Adrenal gland (tissue), 12 donors: ENCODE measurements around the gene NUP210L. TPM values are rescaled to one million over a fixed set of nuclear protein-coding genes. Genes with fewer than 3 reads are reported as not detected.
"Not testable (repeated sequence)": the region's sequence is repeated elsewhere in the genome, so short reads cannot be mapped to it uniquely, and the experiment has no call there.

ENCODE experiments used
- DNase-seq, 7 donors: peaks; one replicate each; pipeline ENCODE4 v3.0.0-alpha.2; 2019 to 2020
- H3K27ac ChIP-seq, 5 donors: fragments of 200-600 bp; sonication (generic) in 4 of 5; 1 replicate in 3 of 5; 2 replicates in 2 of 5; pipeline versions ENCODE4 v1.5.1 to v1.8.0; 2016 to 2020; ENCODE audit warnings: mild to moderate bottlenecking in 1 of 5
- H3K27me3 ChIP-seq: fragments of 200-600 bp; 2 replicates; pipeline ENCODE4 v1.8.0; 2021
- H3K36me3 ChIP-seq, 2 donors: fragments of 200-600 bp; replicated peaks in 1 of 2; 1 replicate in 1 of 2; 2 replicates in 1 of 2; pipeline versions ENCODE4 v1.5.1 to v1.8.0; 2018 to 2022
- H3K4me1 ChIP-seq, 2 donors: fragments of 200-600 bp; replicated peaks in 1 of 2; 1 replicate in 1 of 2; 2 replicates in 1 of 2; pipeline versions ENCODE4 v1.5.1 to v1.8.0; 2018 to 2021
- H3K4me3 ChIP-seq, 4 donors: fragments of 200-600 bp; sonication (generic) in 3 of 4; one replicate each; pipeline ENCODE4 v1.5.1; 2016 to 2018
- H3K9me3 ChIP-seq, 3 donors: fragments of 200-600 bp; sonication (generic) in 1 of 3; replicated peaks in 1 of 3; 1 replicate in 2 of 3; 2 replicates in 1 of 3; pipeline versions ENCODE4 v1.5.1 to v1.8.0; 2016 to 2021
- CTCF ChIP-seq, 6 experiments: fragments of 450-650 bp in 4 of 6; fragments of 200-600 bp in 2 of 6; sonication (generic) in 1 of 6; IDR thresholded peaks; 1 replicate in 5 of 6; 2 replicates in 1 of 6; pipeline versions ENCODE4 v1.5.1 to v1.8.0; 2016 to 2021; ENCODE audit warnings: antibody characterized with exemption in 6 of 6, mild to moderate bottlenecking in 2 of 6, moderate library complexity in 1 of 6
- POLR2A ChIP-seq, 2 donors: fragments of 450-650 bp; IDR thresholded peaks; one replicate each; pipeline ENCODE4 v1.6.1; 2017; ENCODE audit warnings: antibody characterized with exemption in 2 of 2, mild to moderate bottlenecking in 2 of 2, moderate library complexity in 1 of 2
- WGBS, 4 donors: extraction: QIAGEN DNeasy Blood & Tissue Kit in 2 of 4; methylation state at CpG; one replicate each; pipeline versions ENCODE4 v1.1.5 to v1.1.7; 2013 to 2017; 5-methylcytosine and 5-hydroxymethylcytosine counted together
- intact Hi-C, 2 donors: fragments of 100-400 bp; cut with DNase I; formaldehyde crosslinking; loops; one replicate each; pipeline versions ENCODE4 v1.14.1 to v1.15.0; 2022 to 2023
- polyA plus RNA-seq, 3 donors: library from polyadenylated mRNA; stranded (reverse); fragments of 200-250 nt in 2 of 3; fragments of 350-450 nt in 1 of 3; fragmentation: Illumina TruSeq in 1 of 3; extraction: RNeasy Lipid Tissue Mini Kit (QIAGEN cat#74804) in 1 of 3; gene quantifications; one replicate each; pipeline ENCODE4 v1.2.3, GENCODE V29; 2013 to 2014
- total RNA-seq, 9 donors: library from RNA; depleted of rRNA in 4 of 9; stranded (reverse); fragments of >200 nt in 4 of 9; fragments of 120-200 nt in 1 of 9; fragmentation: NEBNext Ultra II Directional in 1 of 9; extraction: Animal tissue kit (Norgen Biotek cat#: 25700) in 1 of 9; gene quantifications; one replicate each; pipeline versions ENCODE4 v1.1.0 to v1.2.4, GENCODE V29; 2013 to 2023
- donor health status: healthy with polysubstance abuse.
- donor health status: Bipolar disorder and iron deficiency.
- donor health status: DM: yes; HTN: yes; CAD: no.
- donor health status: DM: no; HTN: no; CAD: no.
- donor health status: DM: no; HTN: no; CAD: no.
- donor health status: DM: yes; HTN: yes; CAD: no.

NUP210L gene
- total and polyA plus RNA-seq, 12 donors, result 0.03 to 0.07 (median 0.06) TPM; not detected in 7

- H3K27ac ChIP-seq, result no peak overlapping the region
- no peak overlapping the region for H3K4me3 ChIP-seq
- no peaks in the 10 kb centered on the region for H3K9me3 ChIP-seq
- TF ChIP-seq CTCF (IDR thresholded peaks at IDR 0.05) (no peak), POLR2A (IDR thresholded peaks at IDR 0.05) (no peak)
- no peaks in the 10 kb centered on the region for H3K36me3 ChIP-seq
- no peaks in the 10 kb centered on the region for H3K27me3 ChIP-seq
- intact Hi-C loops, result loop anchor here in 1 of 2 donors (10.0 kb wide), 1 partner anchor 133 kb away; no protein-coding TSS in a partner anchor
- WGBS, 4 donors, result 55 to 62% (median 56%) methylated on average over 1 of the region's 1 CpG
- H3K4me1 ChIP-seq, result no peaks in the 10 kb centered on the region
- DNase-seq, result no peak
These were observed 142.7 kb downstream of the NUP210L start for GRCh38 chr1:154012129-154012528.

GRCh38 chr1:154006136-154006535 is 148.7 kb downstream of the NUP210L start:
- TF ChIP-seq POLR2A (IDR thresholded peaks at IDR 0.05), result no peak
- TF ChIP-seq CTCF (IDR thresholded peaks at IDR 0.05), result no peak
- WGBS, 4 donors, result 79 to 93% (median 92%) methylated on average over 3 of the region's 3 CpGs
- no peaks in the 10 kb centered on the region for H3K27me3 ChIP-seq
- no peaks in the 10 kb centered on the region for H3K9me3 ChIP-seq
- no peaks in the 10 kb centered on the region for H3K36me3 ChIP-seq
- no peak overlapping the region for H3K4me3 ChIP-seq
- no peak overlapping the region for H3K27ac ChIP-seq
- no peaks in the 10 kb centered on the region for H3K4me1 ChIP-seq
- no peak for DNase-seq
- intact Hi-C loops, result no loop called here

GRCh38 chr1:154000420-154000819 is 154.5 kb downstream of the NUP210L start:
- Histone ChIP-seq H3K36me3 (peaks cover 0 to 1% of the 10 kb centered on the region in 2 donors), H3K9me3 (no peaks in the 10 kb centered on the region), H3K4me1 (no peaks in the 10 kb centered on the region), H3K27ac (no peak overlapping the region), H3K27me3 (no peaks in the 10 kb centered on the region), H3K4me3 (no peak overlapping the region)
- TF ChIP-seq POLR2A (IDR thresholded peaks at IDR 0.05) (no peak), CTCF (IDR thresholded peaks at IDR 0.05) (no peak)
- intact Hi-C loops, result no loop called here
- WGBS, 4 donors, result 71 to 83% (median 75%) methylated on average over 4 of the region's 4 CpGs
- DNase-seq, result no peak

GRCh38 chr1:153996882-153997281 is 158.0 kb downstream of the NUP210L start:
- DNase-seq, H3K9me3 ChIP-seq, H3K27me3 ChIP-seq, H3K4me3 ChIP-seq, H3K27ac ChIP-seq, intact Hi-C loops: not testable (repeated sequence)
- H3K4me1 ChIP-seq, result peaks cover 3 to 19% of the 10 kb centered on the region in 2 donors
- peaks cover 0 to 34% of the 10 kb centered on the region in 2 donors for H3K36me3 ChIP-seq
- 94 to 97% (median 95%) methylated on average over 10 of the region's 10 CpGs for WGBS, 4 donors

GRCh38 chr1:153995640-153996039 is 159.2 kb downstream of the NUP210L start:
- Histone ChIP-seq H3K4me1 (peaks cover 10 to 26% of the 10 kb centered on the region in 2 donors), H3K27me3 (no peaks in the 10 kb centered on the region), H3K27ac (no peak overlapping the region), H3K9me3 (no peaks in the 10 kb centered on the region), H3K36me3 (peaks cover 0 to 40% of the 10 kb centered on the region in 2 donors), H3K4me3 (no peak overlapping the region)
- TF ChIP-seq CTCF (IDR thresholded peaks at IDR 0.05), result no peak
- TF ChIP-seq POLR2A (IDR thresholded peaks at IDR 0.05), result no peak
- WGBS, 4 donors, result 92 to 97% (median 95%) methylated on average over 11 of the region's 11 CpGs
- intact Hi-C loops, result no loop called here
- DNase-seq, result no peak
